HepG2 (cell line): ENCODE measurements around the gene UQCRHL. TPM values are rescaled to one million over a fixed set of nuclear protein-coding genes. Genes with fewer than 3 reads are reported as not detected.

Experiments
- ATF7-NPFF ChIP-seq: sonication (generic); formaldehyde crosslinking; IDR thresholded peaks from 2 replicates; pipeline ENCODE4 v1.8.1; 2023; ENCODE audit warnings: mild to moderate bottlenecking, low read depth, missing genetic modification reagents, moderate library complexity
- BORCS8-MEF2B ChIP-seq: sonication (generic); formaldehyde crosslinking; IDR thresholded peaks from 2 replicates; pipeline ENCODE4 v1.8.0; 2022; ENCODE audit warnings: mild to moderate bottlenecking, missing genetic modification reagents
- CREBL2 ChIP-seq: sonication (generic); formaldehyde crosslinking; IDR thresholded peaks from 2 replicates; pipeline ENCODE4 v1.8.1; 2023; ENCODE audit warnings: missing genetic modification reagents, mild to moderate bottlenecking, borderline replicate concordance
- HDAC2 ChIP-seq: sonication (generic); formaldehyde crosslinking; IDR thresholded peaks from 2 replicates; pipeline ENCODE4 v1.4.0; 2020; ENCODE audit warnings: missing genetic modification reagents
- IRF2 ChIP-seq: IDR thresholded peaks from 2 replicates; pipeline ENCODE4 v1.6.1; 2018; ENCODE audit warnings: missing genetic modification reagents, missing compliant biosample characterization
- JARID2 ChIP-seq: sonication (generic); formaldehyde crosslinking; IDR thresholded peaks from 2 replicates; pipeline ENCODE4 v1.8.1; 2023; ENCODE audit warnings: missing genetic modification reagents, inconsistent platforms; ENCODE audit not compliant: insufficient replicate concordance
- KMT2B ChIP-seq: IDR thresholded peaks from 2 replicates; pipeline ENCODE4 v1.6.1; 2016; ENCODE audit warnings: missing genetic modification reagents, missing compliant biosample characterization
- MAFF ChIP-seq: IDR thresholded peaks from 2 replicates; pipeline ENCODE4 v1.6.1; 2011; ENCODE audit warnings: low read depth, low read length, improper control_type of control experiment
- MTF1 ChIP-seq: sonication (generic); formaldehyde crosslinking; IDR thresholded peaks from 2 replicates; pipeline ENCODE4 v1.5.0; 2020; ENCODE audit warnings: missing genetic modification reagents
- NR2F2 ChIP-seq: IDR thresholded peaks from 2 replicates; pipeline ENCODE4 v1.6.1; 2012; ENCODE audit warnings: low read depth, inconsistent platforms, borderline replicate concordance
- SIN3A ChIP-seq: IDR thresholded peaks from 2 replicates; pipeline ENCODE4 v1.6.1; 2011; ENCODE audit warnings: low read depth, mild to moderate bottlenecking, control low read depth, low read length, borderline replicate concordance
- SKIL ChIP-seq: sonication (generic); formaldehyde crosslinking; IDR thresholded peaks from 2 replicates; pipeline ENCODE4 v1.8.0; 2022; ENCODE audit warnings: missing genetic modification reagents, mild to moderate bottlenecking, moderate library complexity, borderline replicate concordance
- THRA ChIP-seq: sonication (generic); formaldehyde crosslinking; IDR thresholded peaks from 2 replicates; pipeline ENCODE4 v1.4.0; 2020; ENCODE audit warnings: missing genetic modification reagents, borderline replicate concordance
- TOPORS ChIP-seq: sonication (generic); formaldehyde crosslinking; IDR thresholded peaks from 2 replicates; pipeline ENCODE4 v1.8.0; 2023; ENCODE audit warnings: mild to moderate bottlenecking, missing genetic modification reagents
- ZMAT3 ChIP-seq: sonication (generic); formaldehyde crosslinking; conservative IDR thresholded peaks from 2 replicates; pipeline ENCODE4 v1.7.0; 2021; ENCODE audit warnings: missing genetic modification reagents
- ZNF333 ChIP-seq: sonication (generic); formaldehyde crosslinking; IDR thresholded peaks from 2 replicates; pipeline ENCODE4 v1.4.0; 2020; ENCODE audit warnings: mild to moderate bottlenecking, missing genetic modification reagents, borderline replicate concordance
- ZNF468 ChIP-seq: sonication (generic); formaldehyde crosslinking; IDR thresholded peaks from 2 replicates; pipeline ENCODE4 v1.8.0; 2022; ENCODE audit warnings: mild to moderate bottlenecking, moderate library complexity, missing genetic modification reagents
- ZNF780A ChIP-seq: sonication (generic); formaldehyde crosslinking; IDR thresholded peaks from 2 replicates; pipeline ENCODE4 v1.8.0; 2022; ENCODE audit warnings: mild to moderate bottlenecking, missing genetic modification reagents, moderate library complexity
- ZNF883 ChIP-seq: sonication (generic); formaldehyde crosslinking; IDR thresholded peaks from 2 replicates; pipeline ENCODE4 v1.5.1; 2020; ENCODE audit warnings: mild to moderate bottlenecking, missing genetic modification reagents; ENCODE audit errors: not compliant biosample characterization
- polyA plus RNA-seq, 8 experiments: library from polyadenylated mRNA; depleted of rRNA in 3 of 8; stranded (reverse) in 7 of 8; unstranded in 1 of 8; fragments of >200 nt; fragmentation: Illumina TruSeq in 4 of 8; extraction: Trizol in 4 of 8; gene quantifications; 2 replicates each; pipeline versions ENCODE4 v1.2.1 to v1.2.3, GENCODE V29; 2011 to 2016; ENCODE audit warnings: low read depth in 4 of 8, missing spikeins in 1 of 8, mixed read lengths in 1 of 8; ENCODE audit not compliant: insufficient read depth in 1 of 8
- total RNA-seq, 5 experiments: library from RNA; depleted of rRNA; stranded (reverse); fragments of >200 nt; fragmentation: Illumina TruSeq; extraction: Trizol; gene quantifications; 2 replicates each; pipeline ENCODE4 v1.2.3, GENCODE V29; 2016; ENCODE audit warnings: low read depth in 1 of 5
- TF ChIP-seq, protein P1 (sequence below): sonication (generic); formaldehyde crosslinking; IDR thresholded peaks from 2 replicates; pipeline ENCODE4 v1.4.0; 2020; ENCODE audit warnings: mild to moderate bottlenecking, missing genetic modification reagents
- TF ChIP-seq, protein P2 (sequence below): sonication (generic); formaldehyde crosslinking; IDR thresholded peaks from 2 replicates; pipeline ENCODE4 v1.4.0; 2020; ENCODE audit warnings: missing genetic modification reagents
- TF ChIP-seq, protein P3 (sequence below): sonication (generic); formaldehyde crosslinking; IDR thresholded peaks from 2 replicates; pipeline ENCODE4 v1.8.0; 2022; ENCODE audit warnings: missing genetic modification reagents, mild to moderate bottlenecking, borderline replicate concordance

Gene UQCRHL
- total and polyA plus RNA-seq, 2 of the 13 experiments (the other 11 are each of a cell fraction or from before 2014, with no cell fraction given) = 1.8 to 2.3 TPM

DNA sequence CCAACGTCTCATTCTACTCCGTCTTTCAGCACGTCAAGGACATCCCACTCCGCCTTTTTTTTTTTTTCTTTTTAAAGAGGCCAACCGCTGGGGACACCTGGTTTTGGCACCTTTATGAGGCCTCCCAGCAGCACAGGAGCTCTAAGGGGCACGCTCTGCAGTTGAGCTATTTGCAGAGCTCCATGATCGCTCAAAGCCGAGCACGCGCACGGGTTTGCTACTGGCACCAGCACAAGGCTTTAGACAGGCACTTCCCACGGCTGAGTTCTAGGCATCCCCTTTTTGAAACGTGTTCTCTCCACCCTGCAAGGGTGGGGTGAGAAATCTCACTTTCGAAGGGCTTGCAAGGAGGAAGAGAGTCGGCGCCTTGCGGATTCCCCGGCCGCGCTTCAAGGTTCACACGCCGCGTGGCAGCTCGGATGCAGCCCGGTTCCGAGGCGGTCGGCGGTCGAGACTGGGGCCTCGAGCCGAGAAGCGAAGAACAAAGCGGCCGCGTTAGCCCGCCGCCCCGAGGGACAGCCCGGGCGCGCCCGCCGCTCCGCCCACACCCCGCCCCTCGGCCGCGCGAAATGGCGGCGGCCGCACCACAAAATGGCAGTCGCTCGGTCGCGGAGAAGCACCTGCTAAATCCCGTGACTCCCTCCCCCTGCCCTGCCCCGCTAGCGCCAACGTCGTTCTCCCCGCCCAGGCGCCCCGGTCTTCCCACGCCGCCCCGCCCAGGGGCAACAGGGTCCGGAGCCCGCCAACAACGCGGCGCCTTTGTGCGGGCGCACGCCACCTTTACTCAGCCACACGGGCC, 27.2 kb upstream of the UQCRHL start (continued):
- TF ChIP-seq TOPORS (CRISPR knock-in tag) (peak; percentile 91), ZMAT3 (CRISPR knock-in tag) (no peak; the same call in 1 of the 2 replicates), ZNF883 (no peak), NR2F2 (no peak), ZNF333 (CRISPR knock-in tag) (peak; percentile 61; the same call in 1 of the 2 replicates), SKIL (CRISPR knock-in tag) (peak; percentile 58; the same call in 1 of the 2 replicates), MAFF (no peak), ATF7-NPFF (CRISPR knock-in tag) (peak; percentile 89), IRF2 (peak; percentile 71; the same call in 1 of the 2 replicates), MTF1 (CRISPR knock-in tag) (0 out of 2 replicates have a peak, but pooled peaks have one; percentile 57), CREBL2 (CRISPR knock-in tag) (peak; percentile 74; the same call in 1 of the 2 replicates), HDAC2 (CRISPR knock-in tag) (0 out of 2 replicates have a peak, but pooled peaks have one; percentile 11), BORCS8-MEF2B (CRISPR knock-in tag) (peak; percentile 58; the same call in 1 of the 2 replicates), JARID2 (CRISPR knock-in tag) (no peak), THRA (CRISPR knock-in tag) (peak; percentile 57; the same call in 1 of the 2 replicates), SIN3A (peak; percentile 26; the same call in 1 of the 2 replicates), ZNF468 (CRISPR knock-in tag) (no peak), KMT2B (CRISPR knock-in tag) (0 out of 2 replicates have a peak, but pooled peaks have one; percentile 36), ZNF780A (no peak)
- TF ChIP-seq, protein P1, sequence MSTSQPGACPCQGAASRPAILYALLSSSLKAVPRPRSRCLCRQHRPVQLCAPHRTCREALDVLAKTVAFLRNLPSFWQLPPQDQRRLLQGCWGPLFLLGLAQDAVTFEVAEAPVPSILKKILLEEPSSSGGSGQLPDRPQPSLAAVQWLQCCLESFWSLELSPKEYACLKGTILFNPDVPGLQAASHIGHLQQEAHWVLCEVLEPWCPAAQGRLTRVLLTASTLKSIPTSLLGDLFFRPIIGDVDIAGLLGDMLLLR (CRISPR knock-in tag) = no peak
- TF ChIP-seq, protein P2, sequence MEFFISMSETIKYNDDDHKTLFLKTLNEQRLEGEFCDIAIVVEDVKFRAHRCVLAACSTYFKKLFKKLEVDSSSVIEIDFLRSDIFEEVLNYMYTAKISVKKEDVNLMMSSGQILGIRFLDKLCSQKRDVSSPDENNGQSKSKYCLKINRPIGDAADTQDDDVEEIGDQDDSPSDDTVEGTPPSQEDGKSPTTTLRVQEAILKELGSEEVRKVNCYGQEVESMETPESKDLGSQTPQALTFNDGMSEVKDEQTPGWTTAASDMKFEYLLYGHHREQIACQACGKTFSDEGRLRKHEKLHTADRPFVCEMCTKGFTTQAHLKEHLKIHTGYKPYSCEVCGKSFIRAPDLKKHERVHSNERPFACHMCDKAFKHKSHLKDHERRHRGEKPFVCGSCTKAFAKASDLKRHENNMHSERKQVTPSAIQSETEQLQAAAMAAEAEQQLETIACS = peak; percentile 77
- TF ChIP-seq, protein P3, sequence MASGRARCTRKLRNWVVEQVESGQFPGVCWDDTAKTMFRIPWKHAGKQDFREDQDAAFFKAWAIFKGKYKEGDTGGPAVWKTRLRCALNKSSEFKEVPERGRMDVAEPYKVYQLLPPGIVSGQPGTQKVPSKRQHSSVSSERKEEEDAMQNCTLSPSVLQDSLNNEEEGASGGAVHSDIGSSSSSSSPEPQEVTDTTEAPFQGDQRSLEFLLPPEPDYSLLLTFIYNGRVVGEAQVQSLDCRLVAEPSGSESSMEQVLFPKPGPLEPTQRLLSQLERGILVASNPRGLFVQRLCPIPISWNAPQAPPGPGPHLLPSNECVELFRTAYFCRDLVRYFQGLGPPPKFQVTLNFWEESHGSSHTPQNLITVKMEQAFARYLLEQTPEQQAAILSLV (CRISPR knock-in tag) = 0 out of 2 replicates have a peak, but pooled peaks have one; percentile 31
